ENCODE measurements around the gene SRL.

DNA sequence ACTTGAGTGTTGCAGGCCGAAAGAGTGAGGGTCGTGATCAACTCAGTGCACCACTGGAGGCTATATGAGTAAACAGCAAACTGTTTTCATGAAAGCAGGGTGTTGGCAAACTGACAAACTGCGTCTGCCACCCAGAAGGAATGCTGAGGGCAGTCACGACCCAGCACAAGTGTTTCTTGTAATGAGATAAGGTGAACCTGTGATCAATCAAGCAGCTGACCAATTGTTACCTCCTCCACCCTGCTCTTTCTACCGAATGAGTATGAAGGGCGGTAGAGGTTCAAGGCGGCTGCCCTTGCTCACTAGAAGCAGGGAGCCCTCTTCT, 5.5 kb upstream of the SRL start:
- TF ChIP-seq, protein P1, sequence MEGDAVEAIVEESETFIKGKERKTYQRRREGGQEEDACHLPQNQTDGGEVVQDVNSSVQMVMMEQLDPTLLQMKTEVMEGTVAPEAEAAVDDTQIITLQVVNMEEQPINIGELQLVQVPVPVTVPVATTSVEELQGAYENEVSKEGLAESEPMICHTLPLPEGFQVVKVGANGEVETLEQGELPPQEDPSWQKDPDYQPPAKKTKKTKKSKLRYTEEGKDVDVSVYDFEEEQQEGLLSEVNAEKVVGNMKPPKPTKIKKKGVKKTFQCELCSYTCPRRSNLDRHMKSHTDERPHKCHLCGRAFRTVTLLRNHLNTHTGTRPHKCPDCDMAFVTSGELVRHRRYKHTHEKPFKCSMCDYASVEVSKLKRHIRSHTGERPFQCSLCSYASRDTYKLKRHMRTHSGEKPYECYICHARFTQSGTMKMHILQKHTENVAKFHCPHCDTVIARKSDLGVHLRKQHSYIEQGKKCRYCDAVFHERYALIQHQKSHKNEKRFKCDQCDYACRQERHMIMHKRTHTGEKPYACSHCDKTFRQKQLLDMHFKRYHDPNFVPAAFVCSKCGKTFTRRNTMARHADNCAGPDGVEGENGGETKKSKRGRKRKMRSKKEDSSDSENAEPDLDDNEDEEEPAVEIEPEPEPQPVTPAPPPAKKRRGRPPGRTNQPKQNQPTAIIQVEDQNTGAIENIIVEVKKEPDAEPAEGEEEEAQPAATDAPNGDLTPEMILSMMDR (IDR thresholded peaks at IDR 0.05; ENCODE audit: insufficient read depth, low read length): no peak
- TF ChIP-seq GABPA (IDR thresholded peaks at IDR 0.05; ENCODE audit: low read depth) (no peak), POLR2AphosphoS5 (IDR thresholded peaks at IDR 0.05; ENCODE audit: low read depth) (no peak)
